GM23338 (cell line): ENCODE measurements around the gene ETV2.

Source experiments
- CREB1 ChIP-seq: fragments of 250-450 bp; sonication (Bioruptor Pico); IDR thresholded peaks from 2 replicates; pipeline ENCODE4 v1.5.0; 2020; ENCODE audit warnings: low read depth, mild to moderate bottlenecking, moderate library complexity
- EZH2 ChIP-seq: fragments of 200-600 bp; sonication (generic); IDR thresholded peaks from one replicate; pipeline ENCODE4 v1.8.0; 2017; ENCODE audit warnings: antibody characterized with exemption, mild to moderate bottlenecking, low read depth; ENCODE audit not compliant: unreplicated experiment
- EZH2phosphoT487 ChIP-seq: fragments of 200-600 bp; sonication (generic); IDR thresholded peaks from one replicate; pipeline ENCODE4 v1.8.1; 2018; ENCODE audit warnings: antibody characterized with exemption; ENCODE audit not compliant: unreplicated experiment
- JUNB ChIP-seq: IDR thresholded peaks from one replicate; pipeline ENCODE4 v1.6.1; 2016; ENCODE audit warnings: antibody characterized with exemption; ENCODE audit not compliant: unreplicated experiment
- NANOG ChIP-seq: IDR thresholded peaks from 2 replicates; pipeline ENCODE4 v1.6.1; 2016; ENCODE audit warnings: antibody characterized with exemption, borderline replicate concordance
- POLR2AphosphoS5 ChIP-seq: IDR thresholded peaks from 2 replicates; pipeline ENCODE4 v1.6.1; 2016; ENCODE audit warnings: antibody characterized with exemption, low read depth
- STAT1 ChIP-seq: IDR thresholded peaks from one replicate; pipeline ENCODE4 v1.6.1; 2016; ENCODE audit warnings: antibody characterized with exemption; ENCODE audit not compliant: unreplicated experiment
- ZNF114 ChIP-seq: fragments of 250-450 bp; sonication (Bioruptor Pico); IDR thresholded peaks from 2 replicates; pipeline ENCODE4 v1.5.0; 2020; ENCODE audit warnings: mild to moderate bottlenecking, moderate library complexity
- ZNF331 ChIP-seq: fragments of 250-450 bp; sonication (Bioruptor Pico); IDR thresholded peaks from 2 replicates; pipeline ENCODE4 v1.5.0; 2020; ENCODE audit warnings: low read depth, mild to moderate bottlenecking, moderate library complexity
- TF ChIP-seq, protein P1 (sequence below), 2 experiments: fragments of 200-600 bp in 1 of 2; sonication (generic) in 1 of 2; conservative IDR thresholded peaks; 2 replicates each; pipeline versions ENCODE4 v1.5.1 to v1.6.1; 2016 to 2017; ENCODE audit warnings: antibody characterized with exemption in 2 of 2, low read depth in 2 of 2, mild to moderate bottlenecking in 2 of 2, moderate library complexity in 1 of 2
- TF ChIP-seq, protein P2 (sequence below): IDR thresholded peaks from one replicate; pipeline ENCODE4 v1.6.1; 2018; ENCODE audit warnings: antibody characterized with exemption; ENCODE audit not compliant: unreplicated experiment
- TF ChIP-seq, protein P3 (sequence below): IDR thresholded peaks from 2 replicates; pipeline ENCODE4 v1.6.1; 2016; ENCODE audit warnings: antibody characterized with exemption
- TF ChIP-seq, protein P4 (sequence below): fragments of 250-450 bp; sonication (Bioruptor Pico); IDR thresholded peaks from 2 replicates; pipeline ENCODE4 v1.5.0; 2020; ENCODE audit warnings: mild to moderate bottlenecking, moderate library complexity

DNA sequence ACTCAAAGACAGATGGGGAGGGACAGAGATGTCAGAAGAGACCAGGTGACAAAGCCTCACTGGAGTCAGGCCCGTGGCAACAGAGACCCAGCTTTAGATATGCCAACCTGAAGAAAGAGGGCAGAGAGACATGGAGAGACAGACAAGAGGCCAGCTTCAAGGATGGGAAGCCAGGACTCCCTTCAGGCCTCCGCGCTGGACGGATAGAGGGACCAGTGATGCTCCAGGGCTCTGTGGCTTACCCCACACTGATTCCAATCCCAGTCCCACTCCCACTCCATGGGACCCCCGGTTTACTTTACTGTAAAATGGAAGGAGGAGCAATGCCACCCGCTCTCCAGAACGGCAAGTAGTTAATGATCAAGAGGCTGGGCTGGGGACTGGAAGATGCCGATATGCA lies 1.7 kb upstream of the ETV2 start:
- TF ChIP-seq, protein P1, sequence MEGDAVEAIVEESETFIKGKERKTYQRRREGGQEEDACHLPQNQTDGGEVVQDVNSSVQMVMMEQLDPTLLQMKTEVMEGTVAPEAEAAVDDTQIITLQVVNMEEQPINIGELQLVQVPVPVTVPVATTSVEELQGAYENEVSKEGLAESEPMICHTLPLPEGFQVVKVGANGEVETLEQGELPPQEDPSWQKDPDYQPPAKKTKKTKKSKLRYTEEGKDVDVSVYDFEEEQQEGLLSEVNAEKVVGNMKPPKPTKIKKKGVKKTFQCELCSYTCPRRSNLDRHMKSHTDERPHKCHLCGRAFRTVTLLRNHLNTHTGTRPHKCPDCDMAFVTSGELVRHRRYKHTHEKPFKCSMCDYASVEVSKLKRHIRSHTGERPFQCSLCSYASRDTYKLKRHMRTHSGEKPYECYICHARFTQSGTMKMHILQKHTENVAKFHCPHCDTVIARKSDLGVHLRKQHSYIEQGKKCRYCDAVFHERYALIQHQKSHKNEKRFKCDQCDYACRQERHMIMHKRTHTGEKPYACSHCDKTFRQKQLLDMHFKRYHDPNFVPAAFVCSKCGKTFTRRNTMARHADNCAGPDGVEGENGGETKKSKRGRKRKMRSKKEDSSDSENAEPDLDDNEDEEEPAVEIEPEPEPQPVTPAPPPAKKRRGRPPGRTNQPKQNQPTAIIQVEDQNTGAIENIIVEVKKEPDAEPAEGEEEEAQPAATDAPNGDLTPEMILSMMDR (conservative IDR thresholded peaks at IDR 0.05; ENCODE audit: low read depth in 2 of 2) = no peak
- TF ChIP-seq EZH2phosphoT487 (no peak), POLR2AphosphoS5 (no peak), NANOG (no peak), JUNB (no peak), ZNF114 (CRISPR knock-in tag) (no peak), EZH2 (no peak), CREB1 (CRISPR knock-in tag) (no peak), STAT1 (no peak), ZNF331 (CRISPR knock-in tag) (no peak)
- TF ChIP-seq, protein P2, sequence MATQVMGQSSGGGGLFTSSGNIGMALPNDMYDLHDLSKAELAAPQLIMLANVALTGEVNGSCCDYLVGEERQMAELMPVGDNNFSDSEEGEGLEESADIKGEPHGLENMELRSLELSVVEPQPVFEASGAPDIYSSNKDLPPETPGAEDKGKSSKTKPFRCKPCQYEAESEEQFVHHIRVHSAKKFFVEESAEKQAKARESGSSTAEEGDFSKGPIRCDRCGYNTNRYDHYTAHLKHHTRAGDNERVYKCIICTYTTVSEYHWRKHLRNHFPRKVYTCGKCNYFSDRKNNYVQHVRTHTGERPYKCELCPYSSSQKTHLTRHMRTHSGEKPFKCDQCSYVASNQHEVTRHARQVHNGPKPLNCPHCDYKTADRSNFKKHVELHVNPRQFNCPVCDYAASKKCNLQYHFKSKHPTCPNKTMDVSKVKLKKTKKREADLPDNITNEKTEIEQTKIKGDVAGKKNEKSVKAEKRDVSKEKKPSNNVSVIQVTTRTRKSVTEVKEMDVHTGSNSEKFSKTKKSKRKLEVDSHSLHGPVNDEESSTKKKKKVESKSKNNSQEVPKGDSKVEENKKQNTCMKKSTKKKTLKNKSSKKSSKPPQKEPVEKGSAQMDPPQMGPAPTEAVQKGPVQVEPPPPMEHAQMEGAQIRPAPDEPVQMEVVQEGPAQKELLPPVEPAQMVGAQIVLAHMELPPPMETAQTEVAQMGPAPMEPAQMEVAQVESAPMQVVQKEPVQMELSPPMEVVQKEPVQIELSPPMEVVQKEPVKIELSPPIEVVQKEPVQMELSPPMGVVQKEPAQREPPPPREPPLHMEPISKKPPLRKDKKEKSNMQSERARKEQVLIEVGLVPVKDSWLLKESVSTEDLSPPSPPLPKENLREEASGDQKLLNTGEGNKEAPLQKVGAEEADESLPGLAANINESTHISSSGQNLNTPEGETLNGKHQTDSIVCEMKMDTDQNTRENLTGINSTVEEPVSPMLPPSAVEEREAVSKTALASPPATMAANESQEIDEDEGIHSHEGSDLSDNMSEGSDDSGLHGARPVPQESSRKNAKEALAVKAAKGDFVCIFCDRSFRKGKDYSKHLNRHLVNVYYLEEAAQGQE = no peak
- TF ChIP-seq, protein P3, sequence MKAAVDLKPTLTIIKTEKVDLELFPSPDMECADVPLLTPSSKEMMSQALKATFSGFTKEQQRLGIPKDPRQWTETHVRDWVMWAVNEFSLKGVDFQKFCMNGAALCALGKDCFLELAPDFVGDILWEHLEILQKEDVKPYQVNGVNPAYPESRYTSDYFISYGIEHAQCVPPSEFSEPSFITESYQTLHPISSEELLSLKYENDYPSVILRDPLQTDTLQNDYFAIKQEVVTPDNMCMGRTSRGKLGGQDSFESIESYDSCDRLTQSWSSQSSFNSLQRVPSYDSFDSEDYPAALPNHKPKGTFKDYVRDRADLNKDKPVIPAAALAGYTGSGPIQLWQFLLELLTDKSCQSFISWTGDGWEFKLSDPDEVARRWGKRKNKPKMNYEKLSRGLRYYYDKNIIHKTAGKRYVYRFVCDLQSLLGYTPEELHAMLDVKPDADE = no peak
- TF ChIP-seq, protein P4, sequence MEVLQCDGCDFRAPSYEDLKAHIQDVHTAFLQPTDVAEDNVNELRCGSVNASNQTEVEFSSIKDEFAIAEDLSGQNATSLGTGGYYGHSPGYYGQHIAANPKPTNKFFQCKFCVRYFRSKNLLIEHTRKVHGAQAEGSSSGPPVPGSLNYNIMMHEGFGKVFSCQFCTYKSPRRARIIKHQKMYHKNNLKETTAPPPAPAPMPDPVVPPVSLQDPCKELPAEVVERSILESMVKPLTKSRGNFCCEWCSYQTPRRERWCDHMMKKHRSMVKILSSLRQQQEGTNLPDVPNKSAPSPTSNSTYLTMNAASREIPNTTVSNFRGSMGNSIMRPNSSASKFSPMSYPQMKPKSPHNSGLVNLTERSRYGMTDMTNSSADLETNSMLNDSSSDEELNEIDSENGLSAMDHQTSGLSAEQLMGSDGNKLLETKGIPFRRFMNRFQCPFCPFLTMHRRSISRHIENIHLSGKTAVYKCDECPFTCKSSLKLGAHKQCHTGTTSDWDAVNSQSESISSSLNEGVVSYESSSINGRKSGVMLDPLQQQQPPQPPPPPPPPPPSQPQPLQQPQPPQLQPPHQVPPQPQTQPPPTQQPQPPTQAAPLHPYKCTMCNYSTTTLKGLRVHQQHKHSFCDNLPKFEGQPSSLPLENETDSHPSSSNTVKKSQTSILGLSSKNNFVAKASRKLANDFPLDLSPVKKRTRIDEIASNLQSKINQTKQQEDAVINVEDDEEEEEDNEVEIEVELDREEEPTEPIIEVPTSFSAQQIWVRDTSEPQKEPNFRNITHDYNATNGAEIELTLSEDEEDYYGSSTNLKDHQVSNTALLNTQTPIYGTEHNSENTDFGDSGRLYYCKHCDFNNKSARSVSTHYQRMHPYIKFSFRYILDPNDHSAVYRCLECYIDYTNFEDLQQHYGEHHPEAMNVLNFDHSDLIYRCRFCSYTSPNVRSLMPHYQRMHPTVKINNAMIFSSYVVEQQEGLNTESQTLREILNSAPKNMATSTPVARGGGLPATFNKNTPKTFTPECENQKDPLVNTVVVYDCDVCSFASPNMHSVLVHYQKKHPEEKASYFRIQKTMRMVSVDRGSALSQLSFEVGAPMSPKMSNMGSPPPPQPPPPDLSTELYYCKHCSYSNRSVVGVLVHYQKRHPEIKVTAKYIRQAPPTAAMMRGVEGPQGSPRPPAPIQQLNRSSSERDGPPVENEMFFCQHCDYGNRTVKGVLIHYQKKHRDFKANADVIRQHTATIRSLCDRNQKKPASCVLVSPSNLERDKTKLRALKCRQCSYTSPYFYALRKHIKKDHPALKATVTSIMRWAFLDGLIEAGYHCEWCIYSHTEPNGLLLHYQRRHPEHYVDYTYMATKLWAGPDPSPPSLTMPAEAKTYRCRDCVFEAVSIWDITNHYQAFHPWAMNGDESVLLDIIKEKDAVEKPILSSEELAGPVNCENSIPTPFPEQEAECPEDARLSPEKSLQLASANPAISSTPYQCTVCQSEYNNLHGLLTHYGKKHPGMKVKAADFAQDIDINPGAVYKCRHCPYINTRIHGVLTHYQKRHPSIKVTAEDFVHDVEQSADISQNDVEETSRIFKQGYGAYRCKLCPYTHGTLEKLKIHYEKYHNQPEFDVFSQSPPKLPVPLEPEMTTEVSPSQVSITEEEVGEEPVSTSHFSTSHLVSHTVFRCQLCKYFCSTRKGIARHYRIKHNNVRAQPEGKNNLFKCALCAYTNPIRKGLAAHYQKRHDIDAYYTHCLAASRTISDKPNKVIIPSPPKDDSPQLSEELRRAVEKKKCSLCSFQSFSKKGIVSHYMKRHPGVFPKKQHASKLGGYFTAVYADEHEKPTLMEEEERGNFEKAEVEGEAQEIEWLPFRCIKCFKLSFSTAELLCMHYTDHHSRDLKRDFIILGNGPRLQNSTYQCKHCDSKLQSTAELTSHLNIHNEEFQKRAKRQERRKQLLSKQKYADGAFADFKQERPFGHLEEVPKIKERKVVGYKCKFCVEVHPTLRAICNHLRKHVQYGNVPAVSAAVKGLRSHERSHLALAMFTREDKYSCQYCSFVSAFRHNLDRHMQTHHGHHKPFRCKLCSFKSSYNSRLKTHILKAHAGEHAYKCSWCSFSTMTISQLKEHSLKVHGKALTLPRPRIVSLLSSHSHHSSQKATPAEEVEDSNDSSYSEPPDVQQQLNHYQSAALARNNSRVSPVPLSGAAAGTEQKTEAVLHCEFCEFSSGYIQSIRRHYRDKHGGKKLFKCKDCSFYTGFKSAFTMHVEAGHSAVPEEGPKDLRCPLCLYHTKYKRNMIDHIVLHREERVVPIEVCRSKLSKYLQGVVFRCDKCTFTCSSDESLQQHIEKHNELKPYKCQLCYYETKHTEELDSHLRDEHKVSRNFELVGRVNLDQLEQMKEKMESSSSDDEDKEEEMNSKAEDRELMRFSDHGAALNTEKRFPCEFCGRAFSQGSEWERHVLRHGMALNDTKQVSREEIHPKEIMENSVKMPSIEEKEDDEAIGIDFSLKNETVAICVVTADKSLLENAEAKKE = no peak
